HG02610 (cell line): Measurements from ENCODE around the gene ZNF697.
"Not testable (repeated sequence)": the region's sequence is repeated elsewhere in the genome, so short reads cannot be mapped to it uniquely, and the experiment has no call there.

ENCODE experiments used
- ATAC-seq: cut with Tn5 transposase; IDR thresholded peaks from one replicate; pipeline ENCODE4 v1.9.1; 2021; ENCODE audit warnings: mild to moderate bottlenecking, moderate library complexity; ENCODE audit not compliant: unreplicated experiment

ZNF697 gene

GRCh38 chr1:119647734-119648619, at the start of gene ZNF697:
ZNF697 (minus strand) TSS chr1:119648266; CDS start chr1:119626100, 22,166 bp downstream.
- ATAC-seq = peak; percentile 83

GRCh38 chr1:119697598-119697997, 49.5 kb upstream of the ZNF697 start:
- no peak for ATAC-seq

DNA sequence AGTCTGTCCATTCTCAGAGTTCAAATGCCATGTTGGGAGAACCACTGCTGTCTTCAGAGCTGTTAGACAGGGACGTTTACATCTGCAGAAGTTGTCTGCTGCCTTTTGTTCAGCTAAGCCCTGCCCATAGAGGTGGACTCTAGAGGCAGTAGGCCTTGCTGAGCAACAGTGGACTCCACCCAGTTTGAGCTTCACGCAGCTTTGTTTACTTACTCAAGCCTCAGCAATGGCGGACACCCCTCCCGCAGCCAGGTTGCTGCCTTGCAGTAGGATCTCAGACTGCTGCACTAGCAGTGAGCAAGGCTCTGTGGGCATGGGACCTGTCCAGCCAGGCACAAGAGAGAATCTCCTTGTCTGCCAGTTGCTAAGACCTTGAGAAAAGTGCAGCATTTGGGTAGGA, 48.8 kb upstream of the ZNF697 start:
- not testable (repeated sequence) for ATAC-seq

GRCh38 chr1:119689511-119689910, 41.4 kb upstream of the ZNF697 start:
- no peak for ATAC-seq

DNA sequence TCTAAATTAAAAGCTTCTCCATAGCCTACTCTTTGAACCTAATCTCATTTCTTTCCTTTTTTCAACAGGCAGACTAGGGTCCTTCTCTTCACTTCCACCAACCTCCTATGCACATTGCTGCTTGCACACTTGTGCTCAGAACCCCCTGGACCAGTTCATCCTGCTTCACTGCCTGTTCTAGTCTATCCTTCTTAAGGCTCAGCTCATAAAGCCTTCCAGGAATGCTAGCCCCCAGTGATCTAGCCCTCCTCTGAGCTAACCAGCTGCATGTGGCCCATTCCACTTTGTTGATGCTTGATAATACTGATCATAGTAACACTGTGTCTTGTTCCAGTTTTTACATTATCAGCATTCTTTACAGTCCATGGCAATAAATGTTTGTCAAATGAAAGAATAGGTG, 40.7 kb upstream of the ZNF697 start:
- ATAC-seq = no peak

- ATAC-seq = no peak
These were observed 39.5 kb upstream of the ZNF697 start for GRCh38 chr1:119687434-119688079.

GRCh38 chr1:119686661-119687060, 38.6 kb upstream of the ZNF697 start:
- no peak for ATAC-seq

DNA sequence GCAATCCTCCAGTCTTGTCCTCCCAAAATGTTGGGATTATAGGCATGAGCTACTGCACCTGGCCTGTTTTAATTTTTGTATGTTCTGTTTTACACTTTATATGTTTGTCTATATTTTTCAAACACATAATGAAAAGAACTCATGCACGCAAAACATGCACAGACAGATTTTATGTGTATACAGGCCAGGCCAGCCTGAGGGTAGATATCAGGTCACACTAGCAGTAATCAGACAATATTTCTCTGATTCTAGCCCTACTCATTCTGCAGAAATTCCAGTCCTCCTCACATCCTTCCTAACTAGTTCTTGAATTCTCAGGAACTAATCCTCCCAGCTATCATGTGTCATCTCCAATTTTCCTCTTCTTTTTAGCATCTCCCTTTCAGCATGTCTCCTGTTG, 35.8 kb upstream of the ZNF697 start:
- ATAC-seq = no peak

DNA sequence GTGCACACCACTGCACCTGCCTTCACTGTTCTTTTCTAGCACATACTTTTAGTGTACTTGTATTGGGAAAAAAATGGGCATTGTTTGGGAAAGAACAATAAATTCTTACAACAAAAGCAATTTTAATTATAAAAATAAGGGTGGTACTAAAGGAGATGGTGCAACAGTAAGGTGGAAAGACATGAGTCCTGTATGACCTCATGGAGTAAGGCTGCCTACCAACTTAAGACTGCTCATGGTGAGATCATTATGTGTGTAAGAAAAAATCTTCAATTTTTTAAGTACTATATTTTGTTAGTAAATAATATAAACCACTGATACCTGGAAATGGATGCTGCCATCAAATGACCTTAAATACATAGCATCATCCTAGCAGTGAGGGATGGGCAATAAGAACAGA, 34.1 kb upstream of the ZNF697 start:
- no peak for ATAC-seq

- no peak for ATAC-seq
These were observed 33.5 kb upstream of the ZNF697 start for GRCh38 chr1:119681560-119681959.

DNA sequence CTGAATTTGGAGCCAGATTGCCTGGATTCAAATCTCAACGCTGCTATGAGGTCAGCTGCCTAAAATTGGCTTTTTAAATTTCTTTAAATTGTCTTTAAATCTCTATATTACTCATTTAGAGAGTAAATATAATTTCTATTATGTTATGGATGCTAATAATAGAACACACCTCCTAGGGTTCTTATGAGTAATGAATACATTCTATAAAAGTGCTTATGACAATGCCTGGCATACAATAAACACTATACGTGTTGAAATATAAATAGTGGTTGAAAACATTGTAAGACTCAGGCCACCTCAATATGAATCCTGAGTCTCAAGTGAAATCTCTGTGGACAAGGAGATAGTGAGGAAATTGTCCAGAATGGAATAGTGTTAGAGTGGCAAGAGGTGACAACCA, 32.7 kb upstream of the ZNF697 start:
- no peak for ATAC-seq

- no peak for ATAC-seq
These were observed 32.1 kb upstream of the ZNF697 start for GRCh38 chr1:119680193-119680592.

DNA sequence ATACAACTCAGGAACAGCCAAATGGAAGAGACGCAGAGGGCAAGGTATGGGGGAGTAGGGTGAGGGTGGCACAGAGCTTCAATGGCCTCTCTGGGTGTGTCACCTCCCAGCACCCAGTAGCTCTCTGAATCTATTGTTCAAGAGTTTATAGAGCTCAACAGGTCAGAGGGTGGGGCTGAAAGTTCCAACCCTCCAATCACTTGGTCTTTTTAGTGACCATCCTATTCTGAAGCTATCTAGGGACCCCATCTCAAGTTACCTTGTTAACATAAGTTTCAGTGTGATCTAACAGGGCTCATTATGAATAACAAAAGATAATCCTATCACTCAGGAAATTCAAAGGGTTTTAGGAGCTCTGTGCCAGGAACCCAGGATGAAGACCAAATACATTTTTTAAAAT, 31.2 kb upstream of the ZNF697 start:
- ATAC-seq = no peak

DNA sequence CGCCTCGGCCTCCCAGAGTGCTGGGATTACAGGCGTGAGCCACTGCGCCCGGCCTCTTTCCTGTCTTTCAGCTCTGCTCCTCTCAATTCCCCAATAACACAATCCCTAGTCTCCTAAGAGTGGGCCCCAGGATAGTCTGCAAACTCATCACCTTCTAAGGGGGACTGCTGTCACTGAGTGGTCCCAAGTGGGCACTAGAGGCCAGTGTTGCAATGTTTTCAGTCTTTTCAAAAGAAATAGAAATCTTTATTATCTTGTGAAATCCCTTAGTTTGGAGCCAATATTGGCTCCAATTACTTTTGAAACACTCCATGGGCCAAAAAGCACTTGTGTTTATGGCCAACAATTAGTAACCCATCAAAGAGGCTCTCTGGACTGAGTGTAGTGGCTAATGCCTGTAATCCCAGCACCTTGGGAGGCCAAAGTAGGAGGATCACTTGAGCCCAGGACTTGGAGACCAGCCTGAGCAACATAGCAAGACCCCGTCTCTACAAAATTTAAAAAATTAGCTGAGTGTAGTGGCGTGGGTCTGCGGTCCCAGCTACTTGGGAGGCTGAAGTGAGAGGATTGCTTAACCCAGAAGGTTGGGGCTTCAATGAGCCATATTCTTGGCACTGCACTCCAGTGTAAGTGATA, 28.6 kb upstream of the ZNF697 start:
- no peak for ATAC-seq

DNA sequence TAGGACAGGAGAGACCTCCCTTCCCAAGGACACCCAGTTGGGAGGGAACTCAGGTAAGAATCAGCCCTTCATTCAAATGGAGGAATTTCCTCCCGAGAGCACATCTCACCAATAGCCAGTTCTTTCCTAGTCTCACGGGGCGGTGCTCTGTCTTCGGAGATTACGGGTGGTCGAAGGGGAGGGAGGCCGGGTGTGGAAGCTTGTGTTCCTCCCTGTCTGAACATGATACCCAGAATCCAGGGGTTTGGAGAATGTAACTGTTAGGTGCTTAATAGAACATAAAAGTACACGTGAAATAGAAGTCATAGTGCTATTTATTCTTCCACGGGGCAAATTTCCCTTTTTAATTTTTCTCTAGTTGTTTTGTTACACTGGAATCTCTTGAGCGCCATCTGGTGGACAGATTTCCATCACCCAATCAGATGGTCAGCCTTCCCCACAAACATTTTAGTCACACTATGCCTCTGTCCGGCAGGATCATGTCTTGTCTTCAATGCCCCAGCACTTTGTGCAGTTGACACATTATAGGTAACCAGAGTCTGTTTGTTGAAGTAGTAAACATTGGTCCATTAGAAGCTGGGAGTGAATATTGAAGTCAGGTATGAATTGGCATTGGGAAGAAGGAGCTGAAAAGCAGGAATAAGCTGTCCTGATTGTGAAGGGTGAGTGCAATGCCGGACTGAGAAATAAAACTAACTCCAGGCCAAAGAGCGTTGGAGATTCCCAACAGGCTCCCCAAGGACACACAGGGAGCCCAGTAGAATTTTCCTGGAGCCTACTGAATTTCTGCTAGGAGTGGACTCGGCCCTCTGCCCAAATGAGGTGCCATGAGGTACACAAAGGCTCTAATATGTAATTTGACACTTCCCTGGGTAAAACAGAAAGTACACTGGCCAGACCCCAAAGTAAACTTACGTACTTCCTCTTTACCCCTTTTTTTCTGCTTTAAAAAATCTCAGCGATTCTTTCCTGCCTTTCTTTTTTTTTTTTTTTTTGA, 27.6 kb upstream of the ZNF697 start:
- ATAC-seq = peak; percentile 60

DNA sequence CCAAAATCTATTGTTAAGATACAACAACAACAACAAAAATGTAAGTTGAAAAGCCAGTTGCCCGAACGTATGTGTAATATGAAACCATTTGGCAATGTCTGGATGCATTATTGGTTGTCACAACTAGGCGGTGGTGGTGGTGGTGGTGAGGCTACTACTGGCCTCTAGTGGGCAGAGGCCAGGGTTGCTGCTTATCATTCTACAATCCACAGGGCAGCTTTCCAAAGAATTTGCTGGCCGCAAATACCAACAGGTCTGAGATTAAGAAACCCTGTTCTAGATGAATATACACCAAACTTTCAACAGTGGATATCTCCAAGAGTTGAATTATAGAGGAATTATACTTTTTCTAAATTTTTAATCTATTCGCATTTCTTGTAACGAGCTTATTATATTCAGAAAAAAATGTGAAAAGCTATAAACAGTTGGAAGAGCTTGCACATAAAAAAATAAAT, 26.8 kb upstream of the ZNF697 start:
- ATAC-seq = no peak

- no peak for ATAC-seq
These were observed 26.1 kb upstream of the ZNF697 start for GRCh38 chr1:119674111-119674526.

GRCh38 chr1:119673171-119673940, 25.3 kb upstream of the ZNF697 start:
- ATAC-seq = no peak

DNA sequence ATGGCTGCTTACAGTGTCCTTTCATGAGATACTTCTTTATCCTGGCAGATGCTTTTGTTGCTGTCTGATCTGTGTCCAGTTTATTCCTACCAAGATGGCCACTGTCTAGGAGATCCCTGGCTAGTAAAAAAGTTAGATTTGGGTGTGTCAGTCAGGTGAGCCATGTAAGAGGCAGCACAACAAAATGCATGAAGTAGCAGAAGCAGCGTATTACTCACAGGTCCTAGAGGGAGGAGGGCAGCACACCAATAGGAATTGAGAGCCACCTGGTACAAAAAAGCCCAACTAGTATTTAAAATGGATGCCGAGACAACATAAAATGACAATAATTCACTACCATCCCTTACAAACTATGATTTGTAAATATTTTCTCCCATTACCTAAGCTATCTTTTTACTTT, 22.8 kb upstream of the ZNF697 start:
- no peak for ATAC-seq

GRCh38 chr1:119667173-119667572, 19.1 kb upstream of the ZNF697 start:
- no peak for ATAC-seq
